HUDEP-2 (cell line): Measurements from ENCODE around the gene PKP4.
"Not testable (repeated sequence)": the region's sequence is repeated elsewhere in the genome, so short reads cannot be mapped to it uniquely, and the experiment has no call there.

Experiments
- DNase-seq, 76 experiments: peaks; one replicate each; lab custom pipeline; 2025; ENCODE audit not compliant: unreplicated experiment in 76 of 76; lab: John Stamatoyannopoulos, UW

PKP4 gene, protein sequence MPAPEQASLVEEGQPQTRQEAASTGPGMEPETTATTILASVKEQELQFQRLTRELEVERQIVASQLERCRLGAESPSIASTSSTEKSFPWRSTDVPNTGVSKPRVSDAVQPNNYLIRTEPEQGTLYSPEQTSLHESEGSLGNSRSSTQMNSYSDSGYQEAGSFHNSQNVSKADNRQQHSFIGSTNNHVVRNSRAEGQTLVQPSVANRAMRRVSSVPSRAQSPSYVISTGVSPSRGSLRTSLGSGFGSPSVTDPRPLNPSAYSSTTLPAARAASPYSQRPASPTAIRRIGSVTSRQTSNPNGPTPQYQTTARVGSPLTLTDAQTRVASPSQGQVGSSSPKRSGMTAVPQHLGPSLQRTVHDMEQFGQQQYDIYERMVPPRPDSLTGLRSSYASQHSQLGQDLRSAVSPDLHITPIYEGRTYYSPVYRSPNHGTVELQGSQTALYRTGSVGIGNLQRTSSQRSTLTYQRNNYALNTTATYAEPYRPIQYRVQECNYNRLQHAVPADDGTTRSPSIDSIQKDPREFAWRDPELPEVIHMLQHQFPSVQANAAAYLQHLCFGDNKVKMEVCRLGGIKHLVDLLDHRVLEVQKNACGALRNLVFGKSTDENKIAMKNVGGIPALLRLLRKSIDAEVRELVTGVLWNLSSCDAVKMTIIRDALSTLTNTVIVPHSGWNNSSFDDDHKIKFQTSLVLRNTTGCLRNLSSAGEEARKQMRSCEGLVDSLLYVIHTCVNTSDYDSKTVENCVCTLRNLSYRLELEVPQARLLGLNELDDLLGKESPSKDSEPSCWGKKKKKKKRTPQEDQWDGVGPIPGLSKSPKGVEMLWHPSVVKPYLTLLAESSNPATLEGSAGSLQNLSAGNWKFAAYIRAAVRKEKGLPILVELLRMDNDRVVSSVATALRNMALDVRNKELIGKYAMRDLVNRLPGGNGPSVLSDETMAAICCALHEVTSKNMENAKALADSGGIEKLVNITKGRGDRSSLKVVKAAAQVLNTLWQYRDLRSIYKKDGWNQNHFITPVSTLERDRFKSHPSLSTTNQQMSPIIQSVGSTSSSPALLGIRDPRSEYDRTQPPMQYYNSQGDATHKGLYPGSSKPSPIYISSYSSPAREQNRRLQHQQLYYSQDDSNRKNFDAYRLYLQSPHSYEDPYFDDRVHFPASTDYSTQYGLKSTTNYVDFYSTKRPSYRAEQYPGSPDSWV

DNA sequence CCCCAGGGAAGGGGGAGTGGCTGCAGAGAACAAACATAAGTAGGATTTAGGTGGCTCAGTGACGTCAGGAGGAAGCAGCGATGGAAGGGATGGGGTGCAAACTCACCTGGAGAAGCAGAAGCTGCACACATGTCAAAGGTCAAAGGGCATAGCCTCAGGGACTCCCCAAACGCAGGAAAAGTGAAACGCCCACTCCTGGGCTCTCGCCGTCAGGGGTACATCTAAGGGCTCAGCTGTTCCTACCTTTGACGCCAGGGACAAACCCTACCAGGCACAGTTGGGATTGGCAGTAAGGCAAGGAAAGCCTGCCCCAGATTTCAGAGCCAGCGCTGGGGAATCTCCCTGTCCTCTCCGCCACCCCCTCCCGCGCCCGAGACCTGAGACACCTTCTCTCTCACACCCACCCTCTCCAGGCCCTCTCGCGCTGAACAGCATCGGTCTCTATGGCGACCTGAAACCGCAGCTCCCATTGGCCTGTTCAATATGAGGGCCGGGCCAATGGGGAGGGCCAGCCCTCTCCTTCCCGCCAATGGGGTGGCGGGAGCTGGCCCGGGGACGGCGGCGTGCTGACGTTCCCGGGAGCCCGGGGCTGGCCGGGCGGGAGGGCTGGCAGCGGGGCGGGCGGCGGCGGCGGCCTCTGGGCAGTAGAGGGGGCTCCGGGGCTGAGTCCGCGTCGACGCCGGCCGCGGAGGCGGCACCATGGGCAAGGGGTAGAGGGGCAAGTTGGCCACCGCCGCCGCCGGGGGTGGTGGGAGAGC lies at the start of gene PKP4, which contains the start of gene CCDC148:
Gene PKP4, plus strand, starts transcription at position 644 of the 758 bp plus-strand sequence. CDS start 76,233 bp downstream, outside the sequence.
Gene CCDC148, minus strand, starts transcription at position 445 of the 758 bp plus-strand sequence. Its CDS starts 314 bp downstream, at position 131.
- peak in 74 of 76 experiments; percentile 9 to 88 (median 77) for DNase-seq

DNA sequence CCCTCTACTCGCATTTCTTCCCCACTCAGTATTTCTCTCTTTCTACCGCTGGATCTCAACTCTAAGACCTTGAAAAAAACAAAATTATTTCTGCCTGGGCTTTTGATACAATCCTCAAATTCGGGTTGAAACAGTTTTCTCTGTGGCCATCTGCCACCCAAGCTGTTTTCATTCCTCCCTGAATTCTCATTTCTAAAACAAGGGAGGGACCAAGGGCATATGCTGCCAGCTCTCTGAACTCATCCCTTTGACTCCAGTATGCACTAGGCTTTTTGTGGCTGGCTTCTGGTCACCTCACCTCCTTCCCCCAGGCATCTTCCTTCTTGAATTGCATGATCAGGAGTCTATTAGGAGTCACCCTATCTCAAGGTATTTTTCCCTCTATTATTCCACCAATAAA lies 49.7 kb upstream of the PKP4 start:
- DNase-seq: no peak

DNA sequence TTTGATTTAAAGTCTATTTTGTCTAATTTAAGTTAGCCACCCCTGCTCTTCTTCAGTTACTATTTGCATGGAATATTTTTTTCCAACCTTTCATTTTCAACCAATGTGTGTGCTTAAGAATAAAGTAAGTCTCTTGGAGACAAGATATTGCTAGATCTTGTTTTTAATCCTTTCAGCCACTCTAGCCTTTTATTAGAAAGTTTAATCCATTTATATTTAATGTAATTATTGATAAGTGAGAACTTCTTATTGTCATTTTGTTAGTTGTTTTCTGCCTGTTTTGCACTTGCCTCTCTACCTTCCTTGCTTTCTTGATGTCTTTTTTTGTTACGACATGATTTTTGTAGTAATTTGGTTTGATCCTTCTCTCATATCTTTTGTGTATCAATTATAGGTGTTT lies 46.6 kb upstream of the PKP4 start:
- DNase-seq: no peak

DNA sequence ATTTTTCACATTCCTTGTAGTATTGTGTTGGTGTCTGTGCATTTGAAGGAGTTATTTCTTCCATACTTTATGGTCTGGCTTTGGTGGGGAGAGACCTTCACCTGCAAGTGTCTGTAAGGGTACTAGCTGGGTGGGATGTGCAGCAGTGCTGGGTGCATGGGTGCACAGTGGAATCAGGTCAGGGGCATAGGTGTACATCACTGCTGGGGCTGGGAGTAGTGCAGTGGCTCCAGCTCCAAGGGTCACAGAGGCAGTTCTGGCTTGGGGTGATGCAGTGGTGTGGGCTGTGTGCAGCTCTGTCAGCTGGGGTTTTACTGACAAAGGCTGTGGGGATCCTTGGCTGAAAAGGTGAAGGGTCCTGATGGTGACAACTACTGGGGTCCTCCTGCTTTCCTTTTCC lies 45.0 kb upstream of the PKP4 start:
- DNase-seq: no peak

DNA sequence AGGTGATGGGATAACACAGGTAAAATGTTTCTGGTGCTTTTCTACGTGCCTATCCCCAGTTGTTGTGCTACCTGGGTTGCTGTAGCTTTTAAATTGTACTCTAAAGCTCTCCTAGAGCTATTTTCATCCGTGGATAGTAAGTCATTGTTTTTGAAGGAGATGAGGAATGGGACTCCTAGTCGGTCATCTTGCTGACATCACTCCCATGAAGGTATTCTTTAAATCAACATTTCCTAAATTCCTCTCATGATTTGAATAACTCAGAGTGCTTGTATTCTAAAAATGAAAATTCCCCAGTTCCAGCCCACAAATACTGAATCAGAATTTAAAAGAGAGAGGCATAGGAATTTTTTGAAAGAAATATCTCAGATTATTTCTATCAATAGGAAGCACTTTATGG lies 44.5 kb upstream of the PKP4 start:
- DNase-seq: no peak

DNA sequence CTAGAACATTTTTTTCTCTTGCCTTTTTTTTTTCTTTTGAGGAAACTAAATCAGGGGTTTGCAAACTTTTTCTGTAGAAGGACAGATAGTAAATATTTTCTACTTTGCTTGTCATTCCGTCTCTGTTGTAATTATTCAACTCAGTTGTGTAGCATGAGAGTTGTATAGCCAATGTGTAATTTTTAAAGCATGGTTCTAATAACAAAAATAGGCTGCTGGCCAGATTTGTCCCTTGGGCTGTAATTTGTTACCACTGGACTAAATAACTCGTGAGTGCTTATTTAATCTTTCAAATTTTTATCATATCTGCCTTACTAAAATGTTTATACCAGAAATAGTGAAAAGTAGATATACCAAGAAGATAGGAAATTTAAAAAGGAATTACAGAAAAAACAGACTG lies 43.2 kb upstream of the PKP4 start:
- no peak for DNase-seq

DNA sequence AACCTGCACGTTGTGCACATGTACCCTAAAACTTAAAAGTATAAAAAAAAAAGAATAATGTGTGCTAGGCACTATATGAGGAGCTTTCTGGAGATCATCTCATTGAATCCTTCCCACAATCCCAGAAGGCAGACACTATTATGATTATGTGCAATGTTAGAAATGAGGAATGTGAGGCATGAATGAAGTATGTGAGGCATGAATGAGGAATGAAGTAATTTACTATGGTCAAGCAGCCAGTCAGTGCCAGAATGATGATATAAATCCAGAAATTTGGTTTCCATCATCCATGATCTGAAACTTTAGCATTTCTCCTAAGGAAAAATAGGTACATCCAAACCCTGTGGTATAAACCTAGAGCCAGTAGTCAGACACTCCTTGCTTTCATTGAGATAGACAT lies 42.2 kb upstream of the PKP4 start:
- no peak for DNase-seq

DNA sequence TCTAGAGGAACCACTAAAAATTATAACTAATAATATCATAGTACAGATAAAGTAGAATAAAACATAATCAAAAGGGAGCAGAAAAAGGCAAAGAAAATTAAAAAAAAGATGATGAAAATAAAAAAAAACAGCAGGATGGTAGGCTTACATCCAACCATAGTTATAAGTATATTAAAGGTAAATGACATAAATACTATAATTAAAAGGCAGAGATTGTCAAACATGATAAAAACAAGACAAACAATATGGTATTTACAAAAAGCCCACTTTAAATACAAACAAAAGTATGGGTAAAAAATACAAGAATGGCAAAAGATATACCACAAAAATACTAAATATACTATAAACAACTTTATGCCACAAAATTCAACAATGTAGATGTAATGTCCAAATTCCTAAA lies 24.6 kb upstream of the PKP4 start:
- DNase-seq: no peak

DNA sequence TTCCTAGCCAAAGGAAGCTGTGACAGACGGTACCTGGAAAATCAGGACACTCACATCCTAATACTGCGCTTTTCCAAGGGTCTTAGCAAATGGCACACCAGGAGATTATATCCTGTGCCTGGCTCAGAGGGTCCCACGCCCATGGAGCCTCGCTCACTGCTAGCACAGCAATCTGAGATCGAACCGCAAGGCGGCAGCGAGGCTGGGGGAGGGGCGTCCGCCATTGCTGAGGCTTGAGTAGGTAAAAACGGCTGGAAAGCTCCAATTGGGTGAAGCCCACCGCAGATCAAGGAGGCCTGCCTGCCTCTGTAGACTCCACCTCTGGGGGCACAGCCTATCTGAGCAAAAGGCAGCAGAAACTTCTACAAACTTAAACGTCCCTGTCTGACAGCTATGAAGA lies 23.0 kb upstream of the PKP4 start:
- not testable (repeated sequence) for DNase-seq

DNA sequence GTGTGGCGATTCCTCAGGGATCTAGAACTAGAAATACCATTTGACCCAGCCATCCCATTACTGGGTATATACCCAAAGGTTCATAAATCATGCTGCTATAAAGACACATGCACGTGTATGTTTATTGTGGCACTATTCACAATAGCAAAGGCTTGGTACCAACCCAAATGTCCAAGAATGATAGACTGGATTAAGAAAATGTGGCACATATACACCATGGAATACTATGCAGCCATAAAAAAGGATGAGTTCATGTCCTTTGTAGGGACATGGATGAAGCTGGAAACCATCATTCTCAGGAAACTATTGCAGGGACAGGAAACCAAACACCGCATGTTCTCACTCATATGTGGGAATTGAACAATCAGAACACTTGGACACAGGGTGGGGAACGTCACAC lies 17.7 kb upstream of the PKP4 start:
- not testable (repeated sequence) for DNase-seq

DNA sequence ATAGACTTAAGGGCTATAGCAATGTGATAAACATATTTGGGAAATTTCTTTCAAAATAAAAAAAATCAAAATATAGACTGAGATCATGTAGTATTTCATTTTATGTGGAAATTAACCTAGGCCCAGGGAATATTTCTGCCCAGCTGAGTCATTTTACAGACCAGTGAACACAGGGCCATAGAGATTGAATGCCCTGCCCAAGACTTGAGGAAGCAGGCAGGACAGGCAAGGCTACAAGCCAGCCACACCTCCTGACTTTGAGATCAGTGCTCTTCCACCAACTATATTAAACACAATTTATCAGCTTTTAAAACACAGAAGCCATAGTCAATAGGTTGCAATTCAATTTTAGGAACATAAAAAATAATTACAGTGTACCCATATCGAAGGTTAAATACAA lies 13.1 kb upstream of the PKP4 start:
- DNase-seq: no peak

DNA sequence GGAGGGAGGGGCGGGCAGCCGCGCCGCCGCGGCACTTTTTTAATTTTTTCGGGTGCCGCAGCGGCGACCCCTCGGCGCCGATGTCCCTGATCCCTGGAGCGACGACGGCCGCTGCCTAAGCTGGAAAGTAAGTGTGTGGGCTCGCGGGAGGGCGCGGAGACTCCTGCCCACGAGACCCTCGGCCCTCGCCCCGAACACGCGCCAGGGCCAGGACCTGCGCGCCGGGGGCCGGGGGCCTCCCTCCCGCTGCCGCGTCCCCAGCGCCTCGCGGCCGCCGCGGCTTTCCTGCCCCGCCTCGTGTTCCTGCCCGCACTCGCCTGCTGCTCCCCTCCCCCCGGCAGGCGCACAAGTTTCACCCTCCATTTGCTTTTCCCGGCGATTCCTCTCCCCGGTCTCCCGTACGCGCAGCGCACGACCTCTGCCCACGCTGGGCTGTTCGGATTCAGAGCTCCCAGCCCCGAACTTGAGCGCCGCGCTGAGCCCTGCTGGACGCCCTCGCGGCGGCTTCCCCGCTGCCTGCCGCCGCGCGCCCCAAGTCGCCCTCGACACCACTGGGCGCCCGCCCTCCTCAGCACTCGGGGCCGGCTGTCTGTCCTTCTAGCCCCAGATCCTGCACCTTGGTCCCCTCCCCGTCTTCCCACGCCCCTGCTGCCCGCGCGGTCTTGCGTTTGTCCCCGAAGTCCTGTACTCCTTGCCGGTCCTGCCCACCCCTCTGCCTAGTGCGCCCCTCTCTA lies 507 bp downstream of the PKP4 start:
- DNase-seq: peak in 54 of 76 experiments; percentile 4 to 74 (median 48)

DNA sequence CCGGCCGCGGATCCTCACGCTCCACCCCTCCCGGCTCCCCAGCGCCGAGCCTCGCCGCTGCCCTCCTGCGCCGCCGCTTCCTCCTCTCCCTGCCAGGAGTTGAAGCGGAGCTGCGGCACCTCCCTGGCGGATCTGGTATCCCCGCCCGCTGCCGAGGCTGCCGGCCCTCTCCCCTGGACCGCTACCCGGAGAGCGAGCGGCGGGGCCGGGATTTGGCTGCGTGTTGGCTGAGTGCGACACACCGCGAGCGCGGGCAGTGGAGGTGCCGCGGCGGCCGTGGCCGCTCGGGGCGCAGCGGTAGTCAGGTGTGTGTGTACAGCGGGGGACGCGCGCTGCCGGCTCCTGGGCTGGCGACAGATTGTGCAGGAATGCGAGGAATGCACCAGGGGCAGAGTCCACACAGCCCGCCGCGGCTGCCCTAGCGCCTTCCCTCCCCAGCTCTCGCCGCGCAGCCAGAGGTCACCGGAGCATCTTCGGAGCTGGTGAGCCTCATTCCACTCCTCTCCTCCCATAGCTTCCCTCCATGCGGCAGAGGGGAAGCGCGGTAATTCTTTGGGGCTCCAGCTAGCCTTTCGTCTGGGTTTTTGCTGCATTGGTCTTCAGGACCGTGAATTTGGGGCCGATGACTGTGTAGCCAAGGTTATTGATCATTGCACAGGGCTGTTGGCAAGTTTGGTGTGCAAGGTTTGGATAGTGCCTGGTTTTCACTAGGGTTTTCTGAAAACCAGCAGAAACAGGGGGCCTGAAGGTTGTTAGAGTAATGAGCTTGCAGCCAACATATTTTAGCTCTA lies 1.3 kb downstream of the PKP4 start:
- peak in 57 of 76 experiments; percentile 12 to 76 (median 48) for DNase-seq

DNA sequence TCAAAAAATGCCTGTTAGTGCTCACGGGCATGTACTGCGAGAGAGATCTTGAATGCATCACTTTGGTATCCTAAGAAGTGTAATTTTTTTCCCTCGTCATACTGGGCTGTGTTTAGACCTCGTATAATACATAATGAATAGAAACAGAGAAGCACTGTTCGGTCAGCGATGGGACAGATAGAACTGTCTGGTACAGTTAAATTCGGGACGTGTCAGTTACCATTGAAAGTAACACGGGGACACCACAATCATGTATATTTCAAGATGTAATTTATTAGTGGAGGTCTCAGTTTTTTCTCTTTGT lies 1.8 kb downstream of the PKP4 start:
- DNase-seq: no peak

DNA sequence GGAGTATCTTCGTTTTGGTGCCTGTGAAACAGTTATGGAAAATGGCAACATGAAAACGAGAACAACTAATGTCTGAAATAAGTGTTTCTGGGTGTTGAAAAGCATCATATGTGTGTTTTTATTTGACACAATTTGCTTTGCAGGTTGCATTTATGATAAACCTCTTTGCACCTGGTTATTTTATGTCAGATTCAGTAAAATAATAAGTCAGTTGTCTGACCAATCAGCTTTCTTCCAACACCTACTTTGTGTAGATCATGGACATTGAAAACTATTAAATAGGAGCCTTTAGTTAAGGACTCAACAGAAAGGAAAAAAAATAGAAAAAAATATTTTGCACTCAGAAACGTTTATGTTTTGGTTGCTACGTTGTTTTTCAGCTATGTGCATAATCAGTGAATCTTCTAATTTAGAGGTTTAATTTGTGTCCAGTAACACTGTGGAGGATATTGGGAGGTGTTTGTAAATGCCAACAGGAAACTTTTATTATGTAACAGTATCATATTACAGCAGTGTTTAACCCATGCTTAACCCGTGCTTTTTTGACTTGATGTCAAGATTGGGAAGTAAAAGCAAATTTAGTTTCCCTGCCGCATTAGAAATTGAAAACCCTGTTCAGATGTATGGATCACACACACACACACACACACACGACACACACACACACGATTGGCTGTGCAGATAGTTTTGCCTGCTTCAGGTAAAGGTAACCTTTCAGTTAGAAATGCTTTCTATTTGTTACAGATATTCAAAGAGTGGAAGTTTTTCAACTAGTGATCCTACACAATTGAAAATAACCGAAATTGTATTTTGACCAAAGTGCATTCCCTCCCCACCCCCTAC lies 2.6 kb downstream of the PKP4 start:
- peak in 1 of 76 experiments; percentile 1 for DNase-seq

DNA sequence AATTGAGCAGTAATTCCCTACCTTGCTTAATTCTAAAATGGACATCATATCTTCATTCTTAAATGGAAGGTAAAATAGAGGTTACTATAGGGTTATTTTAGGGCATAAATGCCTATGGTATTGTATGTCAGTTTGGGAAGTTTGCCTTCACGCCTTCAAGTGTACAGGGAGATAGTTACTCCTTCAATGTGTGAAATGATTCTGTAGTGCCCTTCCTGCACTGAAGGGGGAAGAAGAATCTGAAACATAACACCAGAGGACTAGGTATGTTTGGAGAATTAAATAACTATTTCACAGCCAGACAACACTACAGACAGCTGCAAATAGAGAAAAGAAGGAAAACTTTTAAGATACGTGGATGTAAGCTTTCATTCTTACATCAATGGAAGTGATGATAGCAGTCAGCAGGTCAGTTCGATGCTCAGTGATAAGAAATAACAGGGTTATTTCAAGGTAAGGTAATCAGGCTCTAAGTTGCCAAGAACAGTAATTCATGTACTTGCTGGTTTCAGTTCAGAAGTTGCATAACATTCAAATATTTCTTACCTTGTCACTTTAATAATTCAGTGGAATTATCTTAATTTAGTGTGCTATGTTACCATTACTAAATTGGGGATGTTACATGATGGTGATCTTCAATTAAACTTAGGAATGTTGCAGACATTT lies 4.0 kb downstream of the PKP4 start:
- peak in 4 of 76 experiments; percentile 5 to 28 (median 5) for DNase-seq

DNA sequence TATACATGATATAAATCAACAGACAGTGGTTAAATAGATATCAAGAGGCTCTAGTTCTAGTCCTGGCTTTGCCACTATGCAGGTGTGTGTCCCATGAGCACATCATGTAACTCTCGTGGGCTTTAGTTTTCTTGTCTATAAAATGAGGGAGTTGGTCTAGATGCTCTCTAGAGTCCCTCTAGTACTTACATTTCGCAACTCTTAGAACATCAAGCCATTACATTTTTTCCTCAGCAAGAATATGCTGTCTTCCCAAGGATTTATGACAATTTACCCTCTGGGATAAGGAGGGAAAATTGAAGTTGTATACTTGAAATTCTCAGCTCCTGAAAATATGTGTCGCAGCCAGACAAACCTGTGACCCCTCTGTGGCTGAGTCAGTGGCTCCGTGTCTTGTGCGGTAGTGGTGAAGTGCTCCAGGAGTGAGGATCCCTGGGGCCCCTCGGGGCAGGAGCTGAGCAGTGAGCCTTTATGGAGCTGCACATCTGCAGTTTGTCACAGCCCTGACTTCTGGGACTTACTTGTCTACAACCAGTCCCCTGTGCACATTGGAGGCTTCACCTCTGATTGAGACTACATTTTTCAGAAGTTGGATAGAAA lies 6.8 kb downstream of the PKP4 start:
- DNase-seq: no peak
